Kidney (tissue), 22 donors: ENCODE measurements around the gene ID2. TPM values are rescaled to one million over a fixed set of nuclear protein-coding genes. Genes with fewer than 3 reads are reported as not detected.

Source experiments
- DNase-seq, 5 donors: peaks; one replicate each; pipeline ENCODE4 v3.0.0-alpha.2; 2013 to 2020
- FAIRE-seq: peaks from 2 replicates; lab custom pipeline; 2012; peaks lifted over from hg19 to GRCh38; lab: Jason Lieb, UNC
- H3K27ac ChIP-seq, 2 donors: one replicate each; pipeline ENCODE4 v1.7.0; 2013; ENCODE audit warnings: low read depth in 2 of 2, low read length in 2 of 2, inconsistent platforms in 1 of 2
- H3K27me3 ChIP-seq: one replicate; pipeline ENCODE4 v1.7.1; 2013; ENCODE audit warnings: low read length, inconsistent platforms; ENCODE audit not compliant: control insufficient read depth, insufficient read depth
- H3K36me3 ChIP-seq, 3 donors: one replicate each; pipeline versions ENCODE4 v1.7.0 to v1.7.1; 2013; ENCODE audit warnings: low read length in 3 of 3, control low read depth in 1 of 3, inconsistent platforms in 1 of 3; ENCODE audit not compliant: insufficient read depth in 3 of 3, control insufficient read depth in 2 of 3
- H3K4me1 ChIP-seq, 3 donors: one replicate each; pipeline versions ENCODE4 v1.7.0 to v1.7.1; 2013; ENCODE audit warnings: low read length in 3 of 3, inconsistent platforms in 1 of 3, low read depth in 1 of 3; ENCODE audit not compliant: control insufficient read depth in 2 of 3, insufficient read depth in 2 of 3
- H3K4me3 ChIP-seq, 3 donors: one replicate each; pipeline versions ENCODE4 v1.7.0 to v1.8.1; 2013; ENCODE audit warnings: low read length in 3 of 3, control low read depth in 1 of 3, inconsistent platforms in 1 of 3
- H3K9ac ChIP-seq, 3 donors: one replicate each; pipeline versions ENCODE4 v1.7.0 to v1.7.1; 2013; ENCODE audit warnings: low read length in 3 of 3, control low read depth in 1 of 3, inconsistent platforms in 1 of 3
- H3K9me3 ChIP-seq, 3 donors: one replicate each; pipeline versions ENCODE4 v1.7.0 to v1.7.1; 2013; ENCODE audit warnings: low read length in 3 of 3, control low read depth in 1 of 3, inconsistent platforms in 1 of 3; ENCODE audit not compliant: control insufficient read depth in 2 of 3, insufficient read depth in 1 of 3
- intact Hi-C: fragments of 100-400 bp; cut with DNase I; formaldehyde crosslinking; loops from one replicate; pipeline ENCODE4 v1.11.1; 2022
- long read RNA-seq, 10 donors: library from polyadenylated mRNA in 1 of 10; unstranded in 1 of 10; transcript quantifications; one replicate each; pipeline ENCODE4 v2.0.0 and lab custom pipeline, GENCODE V29; 2021 to 2026
- polyA plus RNA-seq: library from polyadenylated mRNA; stranded (reverse); fragments of 350-450 nt; fragmentation: Illumina TruSeq; extraction: RNeasy Lipid Tissue Mini Kit (QIAGEN cat#74804); gene quantifications from one replicate; pipeline ENCODE4 v1.2.3, GENCODE V29; 2014; ENCODE audit warnings: low read depth, low replicate concordance; ENCODE audit not compliant: insufficient read depth
- total RNA-seq: library from RNA; stranded (reverse); fragmentation: NEBNext Ultra II Directional; extraction: Animal tissue kit (Norgen Biotek cat#: 25700); gene quantifications from one replicate; pipeline ENCODE4 v1.2.1, GENCODE V29; 2021
- TF ChIP-seq, protein P1 (sequence below): IDR thresholded peaks from 3 replicates; pipeline ENCODE4 v1.5.1; 2012; ENCODE audit warnings: mild to moderate bottlenecking, moderate library complexity, borderline replicate concordance; ENCODE audit not compliant: insufficient read depth; ENCODE audit errors: extremely low read depth
- donor health status: control.
- donor health status: control.
- donor health status: control.
- donor health status: control.
- donor health status: control.
- donor health status: DM: yes; HTN: yes; CAD: no.
- donor health status: Normal renal cell carcinoma (clear cell type).

Gene ID2, protein sequence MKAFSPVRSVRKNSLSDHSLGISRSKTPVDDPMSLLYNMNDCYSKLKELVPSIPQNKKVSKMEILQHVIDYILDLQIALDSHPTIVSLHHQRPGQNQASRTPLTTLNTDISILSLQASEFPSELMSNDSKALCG
- total RNA-seq, result 74.6 TPM
- 113 TPM for polyA plus RNA-seq
- long read RNA-seq, donor 1, transcript ID2-203 (3 exons, 1,362 nt), result major isoform, 122 of 127 reads
- long read RNA-seq, donor 1, partial matches to known transcripts, result 0 of 127 reads
- long read RNA-seq, donor 1, other reads (novel, unspliced or antisense), result 0 of 127 reads
- long read RNA-seq, donor 2, transcript ID2-203 (3 exons, 1,362 nt), result major isoform, 153 of 191 reads
- long read RNA-seq, donor 2, partial matches to known transcripts, result 33 of 191 reads
- long read RNA-seq, donor 2, other reads (novel, unspliced or antisense), result 0 of 191 reads
- long read RNA-seq, donor 3, transcript ID2-203 (3 exons, 1,362 nt), result major isoform, 168 of 174 reads
- long read RNA-seq, donor 3, partial matches to known transcripts, result 0 of 174 reads
- long read RNA-seq, donor 3, other reads (novel, unspliced or antisense), result 0 of 174 reads
- long read RNA-seq, donor 4, transcript ID2-203 (3 exons, 1,362 nt), result major isoform, 104 of 121 reads
- long read RNA-seq, donor 4, partial matches to known transcripts, result 16 of 121 reads
- long read RNA-seq, donor 4, other reads (novel, unspliced or antisense), result 0 of 121 reads
- long read RNA-seq, donor 5, transcript ID2-203 (3 exons, 1,362 nt), result major isoform, 11 of 13 reads
- long read RNA-seq, donor 5, partial matches to known transcripts, result 0 of 13 reads
- long read RNA-seq, donor 5, other reads (novel, unspliced or antisense), result 0 of 13 reads
- long read RNA-seq, donor 6, transcript ID2-203 (3 exons, 1,362 nt), result major isoform, 306 of 394 reads
- long read RNA-seq, donor 6, transcript ID2-204 (2 exons, 474 nt), result minor isoform, 7 of 394 reads
- long read RNA-seq, donor 6, transcript ID2-202 (2 exons, 623 nt), result minor isoform, 5 of 394 reads
- long read RNA-seq, donor 6, partial matches to known transcripts, result 76 of 394 reads
- long read RNA-seq, donor 6, other reads (novel, unspliced or antisense), result 0 of 394 reads
- long read RNA-seq, donor 7, transcript ID2-203 (3 exons, 1,362 nt), result major isoform, 24 of 32 reads
- long read RNA-seq, donor 7, partial matches to known transcripts, result 0 of 32 reads
- long read RNA-seq, donor 7, other reads (novel, unspliced or antisense), result 7 of 32 reads
- long read RNA-seq, donor 8, transcript ID2-203 (3 exons, 1,362 nt), result major isoform, 130 of 162 reads
- long read RNA-seq, donor 8, transcript ID2-204 (2 exons, 474 nt), result minor isoform, 6 of 162 reads
- long read RNA-seq, donor 8, partial matches to known transcripts, result 26 of 162 reads
- long read RNA-seq, donor 8, other reads (novel, unspliced or antisense), result 0 of 162 reads
- long read RNA-seq, donor 9, transcript ID2-203 (3 exons, 1,362 nt), result major isoform, 66 of 108 reads
- long read RNA-seq, donor 9, partial matches to known transcripts, result 39 of 108 reads
- long read RNA-seq, donor 9, other reads (novel, unspliced or antisense), result 0 of 108 reads
- long read RNA-seq, donor 10, transcript ID2-203 (3 exons, 1,362 nt), result major isoform, 115 of 138 reads
- long read RNA-seq, donor 10, transcript ID2-204 (2 exons, 474 nt), result minor isoform, 6 of 138 reads
- long read RNA-seq, donor 10, partial matches to known transcripts, result 17 of 138 reads
- long read RNA-seq, donor 10, other reads (novel, unspliced or antisense), result 0 of 138 reads

DNA sequence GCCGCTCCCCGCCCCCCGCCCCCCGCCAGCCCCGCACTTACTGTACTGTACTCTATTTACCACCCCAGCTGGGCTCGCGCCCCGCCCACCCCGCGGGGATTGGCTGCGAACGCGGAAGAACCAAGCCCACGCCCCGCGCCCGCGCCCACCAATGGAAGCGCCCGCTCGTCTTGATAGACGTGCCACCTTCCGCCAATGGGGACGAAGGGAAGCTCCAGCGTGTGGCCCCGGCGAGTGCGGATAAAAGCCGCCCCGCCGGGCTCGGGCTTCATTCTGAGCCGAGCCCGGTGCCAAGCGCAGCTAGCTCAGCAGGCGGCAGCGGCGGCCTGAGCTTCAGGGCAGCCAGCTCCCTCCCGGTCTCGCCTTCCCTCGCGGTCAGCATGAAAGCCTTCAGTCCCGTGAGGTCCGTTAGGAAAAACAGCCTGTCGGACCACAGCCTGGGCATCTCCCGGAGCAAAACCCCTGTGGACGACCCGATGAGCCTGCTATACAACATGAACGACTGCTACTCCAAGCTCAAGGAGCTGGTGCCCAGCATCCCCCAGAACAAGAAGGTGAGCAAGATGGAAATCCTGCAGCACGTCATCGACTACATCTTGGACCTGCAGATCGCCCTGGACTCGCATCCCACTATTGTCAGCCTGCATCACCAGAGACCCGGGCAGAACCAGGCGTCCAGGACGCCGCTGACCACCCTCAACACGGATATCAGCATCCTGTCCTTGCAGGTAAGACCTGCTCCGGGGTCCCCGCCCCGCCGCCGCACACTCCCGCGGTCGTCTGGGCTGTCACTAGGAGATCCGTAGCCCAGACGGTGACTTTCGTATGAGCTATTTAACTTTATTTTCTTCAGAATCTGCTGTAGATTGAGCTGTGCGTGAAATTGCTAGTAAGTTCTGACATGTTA is at the start of gene ID2:
ID2 (plus strand) TSS at position 271 of the 907 bp plus-strand sequence; CDS start at position 381, 110 bp downstream.
- H3K36me3 ChIP-seq, result no peaks in the 10 kb centered on the region
- peak within 1 kb of the TSS; percentile 88 to 95 (median 95) for H3K4me3 ChIP-seq
- TF ChIP-seq, protein P1, sequence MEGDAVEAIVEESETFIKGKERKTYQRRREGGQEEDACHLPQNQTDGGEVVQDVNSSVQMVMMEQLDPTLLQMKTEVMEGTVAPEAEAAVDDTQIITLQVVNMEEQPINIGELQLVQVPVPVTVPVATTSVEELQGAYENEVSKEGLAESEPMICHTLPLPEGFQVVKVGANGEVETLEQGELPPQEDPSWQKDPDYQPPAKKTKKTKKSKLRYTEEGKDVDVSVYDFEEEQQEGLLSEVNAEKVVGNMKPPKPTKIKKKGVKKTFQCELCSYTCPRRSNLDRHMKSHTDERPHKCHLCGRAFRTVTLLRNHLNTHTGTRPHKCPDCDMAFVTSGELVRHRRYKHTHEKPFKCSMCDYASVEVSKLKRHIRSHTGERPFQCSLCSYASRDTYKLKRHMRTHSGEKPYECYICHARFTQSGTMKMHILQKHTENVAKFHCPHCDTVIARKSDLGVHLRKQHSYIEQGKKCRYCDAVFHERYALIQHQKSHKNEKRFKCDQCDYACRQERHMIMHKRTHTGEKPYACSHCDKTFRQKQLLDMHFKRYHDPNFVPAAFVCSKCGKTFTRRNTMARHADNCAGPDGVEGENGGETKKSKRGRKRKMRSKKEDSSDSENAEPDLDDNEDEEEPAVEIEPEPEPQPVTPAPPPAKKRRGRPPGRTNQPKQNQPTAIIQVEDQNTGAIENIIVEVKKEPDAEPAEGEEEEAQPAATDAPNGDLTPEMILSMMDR, result no peak
- intact Hi-C loops, result loop anchor here (10.0 kb wide), 1 partner anchor 957 kb away; no protein-coding TSS in a partner anchor
- H3K9ac ChIP-seq, result peak within 1 kb of the TSS; percentile 70 to 92 (median 91)
- H3K27ac ChIP-seq, result peak within 1 kb of the TSS; percentile 91 to 98
- no peaks in the 10 kb centered on the region for H3K27me3 ChIP-seq
- FAIRE-seq (peak; percentile 6), DNase-seq (peak; percentile 100)
- no peaks in the 10 kb centered on the region for H3K9me3 ChIP-seq
- peaks cover 2 to 7% (median 6%) of the 10 kb centered on the region in 3 donors for H3K4me1 ChIP-seq

DNA sequence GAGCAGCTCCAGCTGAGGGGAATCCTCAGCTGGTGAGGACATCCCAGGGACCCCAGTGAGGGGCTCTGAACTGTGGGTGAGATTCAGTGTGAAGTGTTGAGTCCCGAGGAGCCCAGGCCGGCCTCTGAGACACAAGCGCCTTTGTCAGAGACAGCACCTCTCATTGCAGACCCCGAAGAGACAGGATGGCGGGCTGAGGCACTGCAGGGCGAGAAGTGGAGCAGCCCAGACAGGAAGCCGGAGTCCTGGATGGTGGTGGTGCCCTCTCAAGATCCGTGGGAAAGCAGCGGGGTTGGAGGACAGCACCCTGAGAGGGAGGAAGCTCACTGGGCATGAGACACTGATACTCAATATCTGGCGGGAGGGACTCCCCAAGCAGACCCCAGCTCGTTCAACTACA is 49.1 kb upstream of the ID2 start:
- intact Hi-C loops, result no loop called here
- H3K27ac ChIP-seq, result no peak overlapping the region
- TF ChIP-seq, protein P1, result no peak
- FAIRE-seq (no peak), DNase-seq (peak in 1 of 5 donors; percentile 50)
- no peaks in the 10 kb centered on the region for H3K27me3 ChIP-seq
- H3K9me3 ChIP-seq, result no peaks in the 10 kb centered on the region
- no peaks in the 10 kb centered on the region for H3K36me3 ChIP-seq
- H3K4me3 ChIP-seq, result no peak overlapping the region
- H3K9ac ChIP-seq, result no peak overlapping the region
- H3K4me1 ChIP-seq, result peaks cover 4 to 10% (median 10%) of the 10 kb centered on the region in 3 donors
